SK-N-MC (cell line): ENCODE results near the gene YY1AP1.
"Not testable (repeated sequence)": the region's sequence is repeated elsewhere in the genome, so short reads cannot be mapped to it uniquely, and the experiment has no call there.

Experiments used
- DNase-seq: peaks from one replicate; pipeline ENCODE4 v3.0.0-alpha.2; 2011; ENCODE audit warnings: low read depth, low spot score
- H3K27ac ChIP-seq: fragments of 200-600 bp; sonication (generic); 2 replicates; pipeline ENCODE4 v1.5.1; 2016; ENCODE audit warnings: mixed run types
- H3K36me3 ChIP-seq: fragments of 200-600 bp; sonication (generic); 2 replicates; pipeline ENCODE4 v1.6.1; 2017; ENCODE audit warnings: antibody characterized with exemption, low read length, mixed read lengths; ENCODE audit not compliant: insufficient read depth
- H3K4me3 ChIP-seq: fragments of 200-600 bp; sonication (generic); 2 replicates; pipeline ENCODE4 v1.5.1; 2016
- H3K9ac ChIP-seq: fragments of 200-600 bp; sonication (generic); 2 replicates; pipeline ENCODE4 v1.8.0; 2017; ENCODE audit warnings: mixed run types, mixed read lengths; ENCODE audit not compliant: insufficient read length
- H3K9me3 ChIP-seq: fragments of 200-600 bp; sonication (generic); 2 replicates; pipeline ENCODE4 v1.6.1; 2017; ENCODE audit warnings: low read depth, mild to moderate bottlenecking, antibody characterized with exemption, low read length, moderate library complexity, mixed read lengths
- EZH2 ChIP-seq: fragments of 200-600 bp; sonication (generic); IDR thresholded peaks from one replicate; pipeline ENCODE4 v1.6.1; 2017; ENCODE audit warnings: antibody characterized with exemption
- FOXP2 ChIP-seq: optimal IDR thresholded peaks from 2 replicates; pipeline ENCODE3; 2011; ENCODE audit warnings: mild to moderate bottlenecking, moderate library complexity; ENCODE audit not compliant: insufficient read depth; ENCODE audit errors: extremely low read length, control extremely low read depth
- POLR2AphosphoS5 ChIP-seq: IDR thresholded peaks from 2 replicates; pipeline ENCODE4 v1.6.1; 2012; ENCODE audit warnings: mild to moderate bottlenecking, low read depth, low read length, borderline replicate concordance

YY1AP1 gene

GRCh38 chr1:155688324-155689080 is at the start of gene YY1AP1:
TSS of gene YY1AP1 (minus strand) at chr1:155688774. CDS start at chr1:155680436, 8,338 bp downstream.
- Histone ChIP-seq H3K4me3 (peak within 1 kb of the TSS; percentile 100), H3K9ac (peak within 1 kb of the TSS; percentile 100), H3K27ac (peak within 1 kb of the TSS; percentile 99), H3K9me3 (peaks cover 4% of the 10 kb centered on the region; the same call in 1 of the 2 replicates), H3K36me3 (peaks cover 35% of the 10 kb centered on the region)
- DNase-seq = peak; percentile 28
- TF ChIP-seq POLR2AphosphoS5 (peak; percentile 35), EZH2 (no peak), FOXP2 (peak; percentile 24)

GRCh38 chr1:155729031-155729898 is 40.7 kb upstream of the YY1AP1 start:
- Histone ChIP-seq H3K4me3 (no peak overlapping the region), H3K36me3 (peaks cover 62% of the 10 kb centered on the region), H3K9ac (no peak overlapping the region), H3K9me3 (no peaks in the 10 kb centered on the region), H3K27ac (0 out of 2 replicates have a peak overlapping the region, but pooled peaks have one; percentile 12)
- TF ChIP-seq EZH2 (no peak), FOXP2 (no peak), POLR2AphosphoS5 (no peak)
- DNase-seq = peak; percentile 10

DNA sequence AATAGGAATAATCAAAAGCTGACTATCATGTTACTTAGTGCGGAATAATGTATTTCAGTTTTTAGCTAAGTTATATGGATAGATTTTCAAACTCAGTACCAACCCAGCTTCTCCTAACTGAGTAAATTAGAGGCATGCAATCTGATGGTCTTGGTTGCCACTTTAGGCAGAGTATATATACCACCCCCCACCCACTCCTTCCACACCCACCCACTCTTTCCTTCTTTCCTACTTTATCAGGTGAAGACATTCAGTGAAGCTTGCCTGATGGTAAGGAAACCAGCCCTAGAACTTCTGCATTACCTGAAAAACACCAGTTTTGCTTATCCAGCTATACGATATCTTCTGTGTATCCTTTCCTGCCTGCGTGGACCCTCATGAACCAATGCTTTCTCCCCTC is 36.6 kb upstream of the YY1AP1 start:
- Histone ChIP-seq H3K9ac (no peak overlapping the region), H3K36me3 (peaks cover 41% of the 10 kb centered on the region), H3K27ac (no peak overlapping the region), H3K9me3 (no peaks in the 10 kb centered on the region), H3K4me3 (no peak overlapping the region)
- TF ChIP-seq FOXP2 (no peak), EZH2 (no peak)
- no peak for DNase-seq

DNA sequence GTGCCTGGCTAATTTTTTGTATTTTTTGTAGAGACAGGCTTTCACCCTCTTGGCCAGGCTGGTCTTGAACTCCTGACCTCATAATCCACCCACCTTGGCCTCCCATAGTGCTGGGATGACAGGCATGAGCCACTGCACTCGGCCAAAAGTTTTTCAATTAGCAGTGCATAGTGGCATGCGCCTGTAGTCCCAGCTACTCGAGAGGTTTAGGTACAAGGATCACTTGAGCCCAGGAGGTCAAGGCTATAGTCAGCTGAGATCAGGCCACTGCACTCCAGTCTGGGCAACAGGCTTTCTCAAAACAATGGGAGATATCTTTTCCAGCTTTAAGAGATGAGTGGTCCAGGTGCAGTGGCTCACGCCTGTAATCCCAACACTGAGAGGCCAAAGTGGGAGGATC is 31.1 kb upstream of the YY1AP1 start:
- H3K9ac ChIP-seq = no peak overlapping the region
- no peak overlapping the region for H3K27ac ChIP-seq
- no peak overlapping the region for H3K4me3 ChIP-seq
- TF ChIP-seq POLR2AphosphoS5 = no peak
- TF ChIP-seq FOXP2 = no peak
- no peak for TF ChIP-seq EZH2
- H3K9me3 ChIP-seq = no peaks in the 10 kb centered on the region
- DNase-seq = no peak
- peaks cover 39% of the 10 kb centered on the region for H3K36me3 ChIP-seq

DNA sequence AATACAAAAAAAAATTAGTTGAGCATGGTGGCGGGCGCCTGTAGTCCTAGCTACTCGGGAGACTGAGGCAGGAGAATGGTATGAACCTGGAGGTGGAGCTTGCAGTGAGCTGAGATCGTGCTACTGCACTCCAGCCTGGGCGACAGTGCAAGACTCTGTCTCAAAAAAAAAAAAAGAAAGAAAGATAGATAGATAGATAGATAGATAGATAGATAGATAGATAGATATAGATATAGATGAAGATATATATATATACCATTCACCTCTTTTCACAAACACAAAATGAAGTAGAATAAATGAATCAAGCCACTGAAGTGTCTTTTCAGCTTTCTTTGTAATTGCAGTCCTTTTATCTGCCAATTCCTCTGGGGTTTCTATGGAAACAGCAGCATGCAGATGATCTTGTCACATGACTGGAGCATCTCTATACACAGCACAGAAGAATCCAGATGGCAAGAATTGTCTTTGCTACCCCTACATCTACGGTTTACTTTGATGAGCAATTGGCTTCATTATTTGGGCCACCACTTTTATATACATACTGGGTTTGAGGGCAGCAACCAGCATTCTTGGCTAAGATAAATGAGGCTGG is 30.0 kb upstream of the YY1AP1 start:
- not testable (repeated sequence) for H3K27ac ChIP-seq, H3K9ac ChIP-seq, H3K9me3 ChIP-seq, DNase-seq, H3K4me3 ChIP-seq
- peaks cover 48% of the 10 kb centered on the region for H3K36me3 ChIP-seq

DNA sequence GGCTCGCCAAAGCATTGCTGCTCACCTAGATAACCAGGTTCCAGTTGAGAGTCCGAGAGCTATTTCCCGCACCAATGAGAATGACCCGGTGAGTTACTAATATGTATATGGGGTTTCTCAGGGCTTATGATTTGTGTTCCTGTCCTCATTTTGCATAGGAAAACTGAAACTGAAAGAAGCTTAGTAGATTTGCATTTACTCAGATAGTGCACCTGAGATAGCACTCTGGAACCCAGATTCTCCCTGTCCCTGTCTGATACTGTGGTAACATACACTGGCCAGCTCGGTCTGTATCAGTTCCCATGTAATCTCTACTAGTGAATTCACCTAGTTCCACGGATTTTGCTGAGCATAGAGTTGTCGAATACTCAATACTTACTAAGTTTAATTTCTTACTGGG is 28.5 kb upstream of the YY1AP1 start:
- Histone ChIP-seq H3K9me3 (no peaks in the 10 kb centered on the region), H3K4me3 (no peak overlapping the region), H3K27ac (no peak overlapping the region), H3K36me3 (peaks cover 55% of the 10 kb centered on the region), H3K9ac (no peak overlapping the region)
- TF ChIP-seq FOXP2 (no peak), EZH2 (no peak), POLR2AphosphoS5 (no peak)
- no peak for DNase-seq

DNA sequence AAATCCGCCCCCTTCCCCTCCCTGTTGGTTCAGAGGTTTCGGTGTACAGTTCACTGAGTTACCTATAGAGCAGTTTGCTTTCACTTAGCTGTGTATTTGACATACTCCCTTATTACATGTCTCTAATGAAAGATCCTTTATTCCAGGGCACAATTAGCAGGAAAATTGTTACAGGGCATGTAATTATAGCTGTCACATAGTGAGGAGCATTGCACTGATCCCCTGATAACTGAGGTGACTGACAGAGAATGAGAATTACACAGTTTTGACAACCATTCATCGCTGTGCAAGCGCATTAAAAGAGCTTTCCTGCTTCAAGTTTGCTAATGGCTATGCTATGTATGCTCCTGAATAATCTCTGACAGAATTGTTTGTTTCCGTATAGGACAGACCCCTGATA is 27.2 kb upstream of the YY1AP1 start:
- peaks cover 48% of the 10 kb centered on the region for H3K36me3 ChIP-seq
- no peak overlapping the region for H3K27ac ChIP-seq
- no peaks in the 10 kb centered on the region for H3K9me3 ChIP-seq
- DNase-seq = no peak
- TF ChIP-seq EZH2 (no peak), POLR2AphosphoS5 (no peak)
- H3K4me3 ChIP-seq = no peak overlapping the region
- H3K9ac ChIP-seq = no peak overlapping the region

- not testable (repeated sequence) for H3K27ac ChIP-seq, H3K9me3 ChIP-seq, H3K9ac ChIP-seq, H3K4me3 ChIP-seq, DNase-seq
- H3K36me3 ChIP-seq = peaks cover 48% of the 10 kb centered on the region
These were observed 26.5 kb upstream of the YY1AP1 start for GRCh38 chr1:155715056-155715455.

DNA sequence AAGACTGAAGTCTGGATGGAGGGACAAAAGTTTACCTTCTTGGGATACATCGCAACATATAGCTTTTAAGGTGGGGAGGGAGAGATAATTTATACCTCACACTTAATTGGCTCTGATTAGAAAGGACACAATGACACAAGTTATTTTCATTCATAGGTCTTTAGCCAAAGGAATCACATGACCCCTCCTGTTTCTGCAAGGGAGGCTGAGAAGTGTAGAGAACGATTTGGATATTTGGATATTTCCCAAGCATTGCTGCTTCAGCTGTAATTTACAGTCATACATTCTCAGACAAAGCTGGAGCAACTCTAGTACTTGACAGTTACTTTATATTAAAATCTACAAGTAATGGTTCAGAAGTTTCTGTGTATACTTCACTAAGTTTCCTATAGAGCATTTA is 24.5 kb upstream of the YY1AP1 start:
- H3K9ac ChIP-seq = no peak overlapping the region
- H3K4me3 ChIP-seq = no peak overlapping the region
- peaks cover 57% of the 10 kb centered on the region for H3K36me3 ChIP-seq
- DNase-seq = no peak
- no peak for TF ChIP-seq EZH2
- no peak for TF ChIP-seq POLR2AphosphoS5
- no peak for TF ChIP-seq FOXP2
- H3K27ac ChIP-seq = no peak overlapping the region
- no peaks in the 10 kb centered on the region; the same call in 1 of the 2 replicates for H3K9me3 ChIP-seq

GRCh38 chr1:155712636-155713035 is 24.1 kb upstream of the YY1AP1 start:
- DNase-seq, H3K27ac ChIP-seq, H3K9me3 ChIP-seq, H3K9ac ChIP-seq, H3K4me3 ChIP-seq: not testable (repeated sequence)
- peaks cover 57% of the 10 kb centered on the region for H3K36me3 ChIP-seq

DNA sequence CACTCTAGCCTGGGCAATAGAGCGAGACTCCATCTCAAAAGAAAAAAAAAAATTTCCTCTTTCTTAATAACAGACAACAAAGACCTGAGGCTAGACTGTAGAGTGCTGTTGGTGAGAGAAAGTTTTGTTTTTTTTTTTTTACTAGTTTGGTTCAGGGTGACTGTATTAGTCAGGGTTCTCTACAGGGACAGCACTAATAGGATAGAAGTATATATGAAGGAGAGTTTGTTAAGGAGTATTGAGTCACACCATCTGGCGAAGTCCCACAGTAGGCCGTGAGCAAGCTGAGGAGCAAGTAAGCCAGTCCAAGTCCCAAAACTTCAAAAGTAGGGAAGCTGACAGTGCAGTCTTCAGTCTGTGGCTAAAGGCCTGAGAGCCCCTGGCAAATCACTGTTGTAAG is 22.9 kb upstream of the YY1AP1 start:
- not testable (repeated sequence) for H3K27ac ChIP-seq, H3K9ac ChIP-seq, DNase-seq, H3K4me3 ChIP-seq, H3K9me3 ChIP-seq
- H3K36me3 ChIP-seq = peaks cover 49% of the 10 kb centered on the region
